Central memory CD8-positive, alpha-beta T cell (primary cell): Measurements from ENCODE around the gene LOXHD1.

Experiments
- ATAC-seq: fragments of 150-1000 bp; cut with Tn5 transposase; replicated peaks from 2 replicates; pipeline ENCODE4 v1.10.0; 2022; ENCODE audit warnings: mild to moderate bottlenecking, moderate FRiP score, moderate number of reproducible peaks; ENCODE audit not compliant: poor library complexity, severe bottlenecking; ENCODE audit errors: extremely low read depth
- DNase-seq, 2 donors: peaks; one replicate each; pipeline ENCODE4 v3.0.0; 2021; ENCODE audit warnings: low spot score in 2 of 2
- H3K27ac Mint-ChIP-seq: one replicate; pipeline ENCODE4 v1.8.0; 2022; ENCODE audit warnings: low read depth, mild to moderate bottlenecking, moderate library complexity, mixed read lengths
- H3K27me3 Mint-ChIP-seq: one replicate; pipeline ENCODE4 v1.8.0; 2022; ENCODE audit warnings: mixed read lengths
- H3K36me3 Mint-ChIP-seq: one replicate; pipeline ENCODE4 v1.8.0; 2022; ENCODE audit warnings: mild to moderate bottlenecking, moderate library complexity, mixed read lengths; ENCODE audit not compliant: insufficient read depth
- H3K4me1 Mint-ChIP-seq: one replicate; pipeline ENCODE4 v1.8.0; 2022; ENCODE audit warnings: mixed read lengths
- H3K4me3 Mint-ChIP-seq: one replicate; pipeline ENCODE4 v1.8.0; 2022; ENCODE audit warnings: mild to moderate bottlenecking, moderate library complexity, mixed read lengths
- H3K9me3 Mint-ChIP-seq: one replicate; pipeline ENCODE4 v1.8.0; 2022; ENCODE audit warnings: mixed read lengths

Gene LOXHD1

DNA sequence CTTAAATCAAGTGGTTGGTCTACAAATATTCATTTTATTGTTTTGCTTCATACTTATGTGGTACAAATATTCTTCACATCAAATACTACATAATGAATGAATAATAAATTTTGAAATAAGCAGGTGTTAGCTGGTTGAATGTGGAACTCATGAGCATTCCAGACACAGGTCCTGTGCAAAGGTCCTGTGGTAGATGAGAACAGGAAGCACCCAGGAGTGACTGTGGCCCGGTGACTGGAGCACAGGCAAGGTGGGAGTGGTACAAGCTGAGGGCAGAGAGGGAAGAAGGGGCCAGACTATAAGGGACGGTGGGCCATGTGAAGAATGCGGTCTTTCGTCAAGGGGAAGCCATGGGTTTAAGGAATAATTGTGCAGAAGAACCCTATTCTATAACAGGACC lies 26.2 kb upstream of the LOXHD1 start:
- Mint-ChIP-seq H3K9me3 (no peaks in the 10 kb centered on the region), H3K27ac (no peak overlapping the region), H3K4me3 (no peak overlapping the region), H3K4me1 (no peaks in the 10 kb centered on the region), H3K36me3 (no peaks in the 10 kb centered on the region), H3K27me3 (peaks cover 38% of the 10 kb centered on the region)
- ATAC-seq = no peak
- no peak for DNase-seq

DNA sequence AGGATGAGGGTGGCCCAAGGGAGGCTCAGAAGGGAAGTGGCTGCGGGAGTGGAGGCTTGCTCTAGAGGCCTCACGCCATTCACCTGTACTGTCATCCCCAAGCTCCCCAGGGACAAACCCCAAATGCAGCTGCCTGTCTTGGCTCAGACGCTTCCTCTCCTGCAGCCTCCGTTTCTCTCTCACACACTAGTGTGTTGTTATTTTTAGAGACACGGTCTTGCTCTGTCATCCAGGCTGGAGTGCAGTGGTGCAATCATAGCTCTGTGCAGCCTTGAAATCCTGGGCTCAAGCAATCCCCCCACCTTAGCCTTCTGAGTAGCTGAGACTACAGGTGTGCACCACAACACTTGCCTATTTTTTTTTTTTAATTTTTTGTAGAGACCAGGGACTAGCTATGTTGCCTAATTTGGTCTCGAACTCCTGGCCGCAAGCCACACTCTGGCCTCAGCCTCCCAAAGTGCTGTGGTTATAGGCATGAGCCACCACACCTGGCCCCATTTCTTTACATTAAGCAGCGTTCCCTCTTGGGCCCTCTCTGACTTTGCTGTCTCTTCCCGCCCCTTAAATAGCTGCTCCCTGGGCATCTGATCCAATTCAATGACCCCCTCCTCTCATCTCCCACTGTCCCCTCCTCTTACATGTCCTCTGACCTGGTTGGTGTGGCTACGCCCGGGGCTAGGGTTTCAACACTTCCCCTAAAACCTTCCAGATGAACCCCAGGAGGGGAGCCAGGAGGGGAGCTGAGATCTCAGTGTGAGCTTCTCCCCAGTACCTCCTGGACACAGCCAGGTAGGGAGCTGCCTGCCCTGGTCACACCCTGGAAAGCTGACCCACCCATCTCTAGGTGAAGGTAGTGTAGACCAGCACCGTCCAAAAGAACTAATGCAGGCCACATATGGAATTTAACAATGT lies 24.0 kb upstream of the LOXHD1 start:
- no peaks in the 10 kb centered on the region for H3K36me3 Mint-ChIP-seq
- no peak overlapping the region for H3K4me3 Mint-ChIP-seq
- H3K9me3 Mint-ChIP-seq = no peaks in the 10 kb centered on the region
- no peaks in the 10 kb centered on the region for H3K4me1 Mint-ChIP-seq
- H3K27me3 Mint-ChIP-seq = peaks cover 38% of the 10 kb centered on the region
- no peak overlapping the region for H3K27ac Mint-ChIP-seq
- ATAC-seq (no peak), DNase-seq (no peak)

DNA sequence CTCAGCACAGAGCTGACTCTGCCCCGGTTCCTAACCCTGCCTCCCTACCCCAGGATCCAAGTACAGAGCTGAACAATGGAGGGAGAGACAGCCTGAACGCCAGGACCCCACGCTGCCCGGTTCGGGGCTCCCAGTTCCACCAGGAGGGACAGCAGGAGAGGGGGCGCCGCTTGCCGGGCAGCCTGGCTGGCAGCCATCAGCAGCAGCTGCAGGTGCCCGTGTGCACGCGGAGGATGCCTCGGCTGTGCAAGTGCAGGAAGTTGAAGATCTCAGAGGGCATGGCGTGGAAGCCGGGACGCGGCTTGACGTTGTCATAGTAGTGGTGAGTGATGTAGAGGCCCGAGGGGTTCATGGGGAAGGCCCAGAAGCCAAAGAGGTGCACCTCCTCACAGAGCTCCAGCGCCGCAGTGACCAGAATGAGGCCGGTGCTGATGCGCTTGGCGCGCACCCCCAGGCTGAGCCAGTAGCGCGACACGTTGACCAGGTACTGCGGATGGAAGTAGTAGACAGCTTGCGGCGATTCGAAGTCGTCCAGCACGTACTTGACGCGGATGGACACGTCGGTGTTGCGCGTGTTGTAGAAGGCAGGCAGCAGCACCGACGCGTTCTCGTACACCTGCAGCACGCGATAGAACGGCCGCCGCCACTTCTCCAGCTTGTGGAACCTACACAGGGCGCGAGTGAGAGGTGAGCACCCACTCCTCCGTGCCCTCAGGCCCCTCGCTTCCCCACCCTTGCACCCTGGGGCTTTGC lies 23.0 kb upstream of the LOXHD1 start:
- H3K4me3 Mint-ChIP-seq = no peak overlapping the region
- no peak for ATAC-seq
- DNase-seq = no peak
- H3K9me3 Mint-ChIP-seq = no peaks in the 10 kb centered on the region
- H3K36me3 Mint-ChIP-seq = no peaks in the 10 kb centered on the region
- H3K27me3 Mint-ChIP-seq = peaks cover 39% of the 10 kb centered on the region
- H3K27ac Mint-ChIP-seq = no peak overlapping the region
- H3K4me1 Mint-ChIP-seq = no peaks in the 10 kb centered on the region

DNA sequence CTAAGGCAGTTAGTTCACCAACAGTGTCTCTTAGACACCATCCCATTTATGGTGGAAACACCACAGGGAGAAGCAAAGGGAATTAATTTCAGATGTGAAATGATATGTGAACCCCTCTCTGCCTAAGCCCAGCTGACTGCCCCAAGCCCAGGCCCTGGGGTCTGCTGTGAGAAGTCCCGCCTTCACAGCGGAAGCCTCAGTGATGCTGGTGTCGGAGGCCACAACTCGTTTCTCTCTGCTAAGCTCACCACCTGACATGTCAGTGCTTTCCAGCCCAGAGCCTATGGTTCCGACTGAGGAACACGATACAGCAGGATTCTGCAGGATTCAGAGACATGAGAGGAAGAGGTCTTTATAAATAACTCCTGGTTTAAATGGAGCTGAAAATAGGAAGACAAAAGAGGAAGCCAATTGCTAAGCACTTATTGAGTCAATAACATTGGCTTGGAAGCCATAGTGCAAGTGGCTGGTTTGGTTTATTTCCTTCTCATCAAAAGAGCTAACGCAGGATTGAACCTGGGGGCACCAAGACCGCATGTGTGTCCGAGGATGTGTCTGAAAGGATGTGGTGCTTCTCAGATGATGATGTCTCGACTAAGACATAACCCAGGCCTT lies 21.9 kb upstream of the LOXHD1 start:
- H3K27me3 Mint-ChIP-seq = peaks cover 48% of the 10 kb centered on the region
- no peaks in the 10 kb centered on the region for H3K4me1 Mint-ChIP-seq
- no peak overlapping the region for H3K27ac Mint-ChIP-seq
- no peaks in the 10 kb centered on the region for H3K36me3 Mint-ChIP-seq
- ATAC-seq = no peak
- H3K9me3 Mint-ChIP-seq = no peaks in the 10 kb centered on the region
- H3K4me3 Mint-ChIP-seq = no peak overlapping the region
- no peak for DNase-seq

DNA sequence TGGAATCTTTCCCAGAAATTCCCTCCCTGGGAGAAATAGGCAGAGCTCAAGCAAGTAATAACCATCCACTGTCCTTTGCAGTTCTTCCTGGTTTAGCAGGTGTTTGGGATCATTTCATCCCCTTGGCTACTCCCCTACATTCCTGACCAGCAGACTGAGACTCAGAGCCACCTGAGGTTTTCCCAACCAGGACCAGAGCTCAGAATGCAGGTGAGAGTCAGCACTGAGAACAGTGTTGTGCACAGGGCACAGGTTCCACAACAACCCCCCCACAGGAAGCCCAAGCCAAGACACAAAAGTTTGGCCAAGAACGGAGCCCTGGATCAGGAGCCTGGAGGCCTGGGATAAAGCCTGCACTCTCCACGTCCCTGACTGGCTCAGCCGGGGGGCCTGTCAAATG lies 21.0 kb upstream of the LOXHD1 start:
- no peak for DNase-seq
- H3K36me3 Mint-ChIP-seq = no peaks in the 10 kb centered on the region
- no peaks in the 10 kb centered on the region for H3K4me1 Mint-ChIP-seq
- H3K27ac Mint-ChIP-seq = no peak overlapping the region
- H3K27me3 Mint-ChIP-seq = peaks cover 45% of the 10 kb centered on the region
- no peak overlapping the region for H3K4me3 Mint-ChIP-seq
- H3K9me3 Mint-ChIP-seq = no peaks in the 10 kb centered on the region
- ATAC-seq = no peak

DNA sequence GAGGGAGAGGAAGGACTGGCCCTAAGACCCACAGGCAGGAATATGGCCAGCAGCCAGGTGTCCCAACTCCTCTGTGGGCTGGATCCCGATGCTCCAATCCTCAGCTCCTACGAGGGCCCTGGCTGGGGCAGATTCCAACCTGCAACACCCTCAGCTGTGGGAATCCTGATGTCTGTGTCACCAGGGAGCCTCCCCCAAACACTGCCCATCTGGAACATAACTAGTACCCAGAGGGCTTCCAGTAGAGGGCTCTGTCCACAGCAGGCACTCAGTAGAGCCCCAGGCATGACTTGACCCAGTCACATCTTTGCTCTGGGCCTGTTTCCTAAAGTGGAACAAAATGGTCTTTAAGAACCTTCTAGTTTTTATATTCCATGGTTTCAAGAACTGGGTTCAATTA lies 20.6 kb upstream of the LOXHD1 start:
- Mint-ChIP-seq H3K4me1 (no peaks in the 10 kb centered on the region), H3K36me3 (no peaks in the 10 kb centered on the region)
- no peak for DNase-seq

DNA sequence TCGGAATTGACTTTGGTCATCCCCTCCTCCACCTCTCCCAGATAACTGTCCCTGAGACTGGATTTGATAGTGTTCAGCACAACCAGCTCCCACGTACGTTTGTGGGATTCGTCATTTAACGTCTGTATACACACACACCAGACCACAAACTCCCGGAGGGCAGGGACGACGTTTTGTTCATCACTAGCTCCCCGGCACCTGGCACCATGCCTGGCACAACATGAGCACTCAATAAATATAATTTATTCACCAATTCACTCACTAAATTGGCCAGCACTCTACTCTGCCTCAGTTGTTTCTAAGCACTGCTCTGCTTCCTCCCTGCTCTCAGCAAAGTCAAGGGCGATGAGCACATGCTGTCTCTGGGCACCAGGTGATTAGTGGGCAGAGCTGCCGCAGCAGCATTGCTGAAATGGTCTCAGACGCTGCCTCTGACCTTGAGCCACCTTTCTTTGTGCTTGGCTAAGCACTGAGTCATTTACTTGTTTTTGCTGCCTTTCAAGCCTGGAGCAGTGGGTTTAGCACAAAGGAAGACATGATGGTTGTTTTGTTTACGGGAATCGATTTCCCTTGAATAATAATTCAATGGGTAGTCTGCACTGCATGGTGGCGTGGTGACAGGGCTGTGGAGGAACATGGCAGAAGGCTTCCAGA lies 19.3 kb upstream of the LOXHD1 start:
- Mint-ChIP-seq H3K27me3 (peaks cover 31% of the 10 kb centered on the region), H3K36me3 (no peaks in the 10 kb centered on the region), H3K4me3 (no peak overlapping the region), H3K9me3 (no peaks in the 10 kb centered on the region), H3K4me1 (no peaks in the 10 kb centered on the region), H3K27ac (no peak overlapping the region)
- ATAC-seq = no peak
- no peak for DNase-seq

More for the DNA sequence above, 20.6 kb upstream of the LOXHD1 start:
- Mint-ChIP-seq H3K27me3 (peaks cover 41% of the 10 kb centered on the region), H3K27ac (no peak overlapping the region), H3K9me3 (no peaks in the 10 kb centered on the region), H3K4me3 (no peak overlapping the region)
- no peak for ATAC-seq

DNA sequence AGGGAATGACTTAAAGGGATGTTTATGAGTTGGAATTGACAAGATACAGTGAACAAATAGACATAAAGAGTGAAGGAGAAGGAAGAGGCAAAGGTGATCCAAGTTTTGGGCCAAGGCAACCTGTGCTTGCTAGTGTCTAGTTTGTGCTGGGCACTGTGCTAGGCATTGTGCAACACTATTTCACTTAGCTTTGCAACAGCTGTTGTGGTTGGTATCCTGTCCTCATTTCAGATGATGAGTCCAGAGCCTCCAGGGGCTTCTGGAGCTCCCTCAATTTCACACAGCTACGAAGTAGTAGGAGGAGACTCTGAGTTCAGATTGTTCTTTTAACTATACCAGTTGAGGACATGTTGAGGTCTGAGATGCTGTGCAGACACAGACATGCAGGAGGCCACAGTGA lies 18.1 kb upstream of the LOXHD1 start:
- Mint-ChIP-seq H3K4me3 (no peak overlapping the region), H3K36me3 (no peaks in the 10 kb centered on the region), H3K4me1 (no peaks in the 10 kb centered on the region), H3K9me3 (no peaks in the 10 kb centered on the region), H3K27me3 (peaks cover 25% of the 10 kb centered on the region), H3K27ac (no peak overlapping the region)
- no peak for DNase-seq
- ATAC-seq = no peak

DNA sequence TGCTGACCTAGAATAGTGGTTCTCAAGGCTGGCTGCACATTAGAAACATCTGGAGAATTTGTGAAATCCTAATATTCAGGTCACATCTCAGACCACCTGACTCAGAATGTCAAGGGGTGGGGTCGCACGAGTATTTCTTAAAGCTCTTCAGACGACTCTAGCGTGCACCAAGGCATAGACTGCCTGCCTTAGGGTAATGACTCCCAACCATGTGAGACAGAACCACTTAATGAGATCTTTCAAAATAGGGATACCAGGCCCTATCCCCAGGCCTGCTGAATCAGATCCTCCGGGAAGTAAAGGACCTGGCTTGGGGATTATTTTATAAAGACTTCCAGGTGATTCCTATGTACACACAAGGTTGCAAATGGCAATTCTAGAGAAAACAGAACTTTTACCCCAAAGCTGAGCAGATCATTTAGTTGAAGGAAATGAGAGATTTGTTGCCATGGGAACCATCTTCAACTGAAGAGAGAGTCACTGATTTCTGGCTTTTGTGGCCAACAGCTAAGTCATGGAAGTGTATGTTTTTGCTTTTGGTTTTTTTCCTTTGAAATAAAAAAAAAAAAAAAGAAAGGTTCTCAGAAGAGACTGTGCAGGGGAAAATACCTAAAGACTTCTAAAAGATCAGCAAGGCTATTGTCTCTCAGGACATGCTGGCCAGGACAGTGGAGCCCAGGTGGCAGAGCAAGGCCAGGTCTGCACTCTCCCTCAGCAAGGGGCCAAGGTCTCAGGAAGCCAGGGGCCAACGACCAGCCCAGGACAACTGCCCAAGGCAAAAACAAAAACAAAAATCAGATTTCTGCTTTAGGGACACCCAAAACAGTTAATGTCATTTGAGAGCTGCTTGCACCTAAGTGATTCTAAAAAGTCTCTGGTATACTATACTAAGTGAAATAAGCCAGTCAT lies 15.3 kb upstream of the LOXHD1 start:
- Mint-ChIP-seq H3K27me3 (peaks cover 25% of the 10 kb centered on the region), H3K9me3 (no peaks in the 10 kb centered on the region), H3K27ac (no peak overlapping the region), H3K4me3 (no peak overlapping the region), H3K36me3 (no peaks in the 10 kb centered on the region), H3K4me1 (no peaks in the 10 kb centered on the region)
- DNase-seq (no peak), ATAC-seq (no peak)

DNA sequence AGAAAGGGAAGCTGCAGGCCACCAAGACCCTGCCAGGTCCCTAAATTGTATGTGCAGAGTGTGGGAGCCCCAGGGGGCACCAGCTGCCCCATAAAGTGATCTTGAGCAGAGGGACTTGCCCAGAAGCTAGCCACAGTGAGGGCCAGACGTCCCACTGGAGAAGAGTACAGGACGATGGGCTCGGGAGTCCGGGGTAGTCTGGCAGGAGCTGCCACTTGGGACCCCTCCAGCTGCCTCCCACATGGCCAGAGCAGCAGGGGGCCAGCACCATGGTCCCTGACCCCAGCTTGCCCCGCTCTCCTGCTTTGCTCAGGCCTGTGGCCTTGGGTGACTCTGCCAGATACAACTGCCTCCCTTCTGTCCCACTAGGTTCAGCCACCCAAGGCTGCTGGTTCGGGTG lies 11.7 kb upstream of the LOXHD1 start:
- Mint-ChIP-seq H3K27ac (no peak overlapping the region), H3K36me3 (no peaks in the 10 kb centered on the region), H3K9me3 (no peaks in the 10 kb centered on the region), H3K4me3 (no peak overlapping the region), H3K27me3 (peaks cover 14% of the 10 kb centered on the region), H3K4me1 (no peaks in the 10 kb centered on the region)
- no peak for ATAC-seq
- no peak for DNase-seq

DNA sequence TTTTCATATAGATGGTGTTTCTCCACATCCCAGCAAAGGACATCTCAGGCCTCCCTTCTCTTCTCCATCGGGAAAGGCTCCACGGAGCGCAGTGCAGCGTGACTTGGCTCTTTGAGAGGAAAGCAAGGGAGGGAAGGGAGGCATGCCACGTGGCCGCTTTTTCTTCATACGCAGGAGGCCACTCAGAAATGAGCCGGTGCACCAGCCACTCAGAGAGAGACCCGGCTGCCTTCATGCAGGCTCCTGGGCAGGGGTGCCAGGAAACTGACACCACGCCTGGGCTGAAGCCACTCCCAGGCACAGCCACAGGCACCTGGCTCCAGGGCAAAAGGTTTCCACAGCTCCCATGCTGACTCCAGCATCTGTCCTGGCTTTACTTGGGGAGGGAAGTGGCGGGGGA lies 11.1 kb upstream of the LOXHD1 start:
- peaks cover 12% of the 10 kb centered on the region for H3K27me3 Mint-ChIP-seq
- no peak for DNase-seq

DNA sequence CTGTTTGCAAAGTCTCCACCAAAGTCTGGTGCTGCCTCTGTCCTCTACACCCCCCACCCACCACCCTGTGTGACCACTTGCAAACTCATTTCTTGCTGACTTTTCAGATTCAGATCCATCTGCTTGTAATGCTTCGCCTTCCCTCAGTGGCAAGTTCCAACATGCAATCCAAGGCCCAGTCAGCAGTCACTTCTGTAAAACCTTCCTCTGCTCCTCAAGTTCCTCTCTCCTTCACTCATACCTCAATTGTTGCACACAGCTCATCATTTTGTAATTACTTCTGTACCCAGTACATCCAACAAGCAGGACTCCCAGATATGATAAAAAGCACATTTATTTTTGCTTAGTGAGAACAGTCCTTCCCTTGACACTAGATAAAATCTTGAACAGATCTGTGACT lies 6.5 kb upstream of the LOXHD1 start:
- H3K36me3 Mint-ChIP-seq = no peaks in the 10 kb centered on the region
- peaks cover 12% of the 10 kb centered on the region for H3K27me3 Mint-ChIP-seq
- no peak for DNase-seq
- H3K27ac Mint-ChIP-seq = no peak overlapping the region
- H3K4me3 Mint-ChIP-seq = no peak overlapping the region
- ATAC-seq = no peak
- no peaks in the 10 kb centered on the region for H3K4me1 Mint-ChIP-seq
- H3K9me3 Mint-ChIP-seq = no peaks in the 10 kb centered on the region

More for the DNA sequence above, 11.1 kb upstream of the LOXHD1 start:
- Mint-ChIP-seq H3K4me1 (no peaks in the 10 kb centered on the region), H3K9me3 (no peaks in the 10 kb centered on the region), H3K4me3 (no peak overlapping the region), H3K27ac (no peak overlapping the region), H3K36me3 (no peaks in the 10 kb centered on the region)
- ATAC-seq = no peak
